HG03520 (cell line): ENCODE results near the gene WNT3.
"Not testable (repeated sequence)": the region's sequence is repeated elsewhere in the genome, so short reads cannot be mapped to it uniquely, and the experiment has no call there.

Experiments used
- ATAC-seq: cut with Tn5 transposase; IDR thresholded peaks from one replicate; pipeline ENCODE4 v1.9.1; 2021; ENCODE audit warnings: mild to moderate bottlenecking, moderate library complexity; ENCODE audit not compliant: unreplicated experiment

Gene WNT3

GRCh38 chr17:46788300-46788699 lies 30.2 kb downstream of the WNT3 start:
- no peak for ATAC-seq

- no peak for ATAC-seq
Measured at GRCh38 chr17:46787478-46787877, 31.0 kb downstream of the WNT3 start.

- no peak for ATAC-seq
Measured at GRCh38 chr17:46785696-46786095, 32.8 kb downstream of the WNT3 start.

- ATAC-seq: no peak
Measured at GRCh38 chr17:46783031-46783593, 35.4 kb downstream of the WNT3 start.

DNA sequence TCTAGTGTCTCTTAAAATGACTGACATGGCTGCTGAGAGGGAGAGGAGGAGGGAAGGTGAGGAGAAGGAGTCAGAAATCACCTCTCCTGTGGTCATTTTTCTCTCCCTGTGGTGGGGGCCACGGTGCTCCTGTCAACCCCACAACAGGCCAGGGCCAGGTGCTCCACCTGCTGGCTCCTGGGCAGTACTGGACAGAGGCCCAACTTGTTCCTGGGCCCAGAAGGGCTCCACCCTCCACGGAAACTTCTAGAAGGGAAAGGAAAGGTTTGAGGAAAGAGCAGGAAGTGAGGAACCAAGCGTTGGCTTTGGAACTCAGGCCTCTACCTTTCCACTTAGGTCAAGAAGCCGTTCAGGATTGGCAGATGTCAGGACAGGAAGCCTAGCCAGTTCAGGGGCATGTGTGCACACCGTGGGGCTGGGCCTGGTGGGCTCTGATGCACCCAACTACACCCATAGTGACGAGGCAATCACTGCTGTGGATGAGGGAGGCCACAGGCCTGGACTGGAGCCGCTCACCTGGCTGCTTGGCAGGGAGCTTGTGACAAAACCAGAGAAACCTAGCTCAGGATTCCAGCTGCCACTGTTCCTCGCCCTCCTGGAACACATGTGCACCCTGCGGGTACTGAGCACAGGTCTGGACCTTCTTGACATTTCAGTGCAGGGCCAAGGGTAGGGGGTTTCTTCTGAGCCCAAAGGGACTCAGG lies 36.1 kb downstream of the WNT3 start:
- no peak for ATAC-seq

DNA sequence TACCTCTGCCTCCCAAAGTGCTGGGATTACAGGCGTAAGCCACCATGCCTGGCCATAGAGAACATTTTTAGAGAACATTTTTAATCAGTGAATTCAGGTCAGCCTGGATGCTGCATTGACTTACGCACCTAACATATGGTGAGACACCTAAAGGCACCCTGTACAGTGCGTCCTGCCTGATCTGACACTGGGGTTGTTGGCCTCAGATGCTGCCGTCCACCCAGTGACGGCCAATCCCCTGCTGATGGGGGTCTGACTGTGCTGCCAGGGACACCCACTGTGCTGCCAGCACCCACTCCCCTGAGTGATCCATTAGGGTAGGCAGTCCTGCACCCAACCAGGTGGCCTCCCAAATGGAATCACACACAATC lies 38.5 kb downstream of the WNT3 start:
- ATAC-seq: no peak

DNA sequence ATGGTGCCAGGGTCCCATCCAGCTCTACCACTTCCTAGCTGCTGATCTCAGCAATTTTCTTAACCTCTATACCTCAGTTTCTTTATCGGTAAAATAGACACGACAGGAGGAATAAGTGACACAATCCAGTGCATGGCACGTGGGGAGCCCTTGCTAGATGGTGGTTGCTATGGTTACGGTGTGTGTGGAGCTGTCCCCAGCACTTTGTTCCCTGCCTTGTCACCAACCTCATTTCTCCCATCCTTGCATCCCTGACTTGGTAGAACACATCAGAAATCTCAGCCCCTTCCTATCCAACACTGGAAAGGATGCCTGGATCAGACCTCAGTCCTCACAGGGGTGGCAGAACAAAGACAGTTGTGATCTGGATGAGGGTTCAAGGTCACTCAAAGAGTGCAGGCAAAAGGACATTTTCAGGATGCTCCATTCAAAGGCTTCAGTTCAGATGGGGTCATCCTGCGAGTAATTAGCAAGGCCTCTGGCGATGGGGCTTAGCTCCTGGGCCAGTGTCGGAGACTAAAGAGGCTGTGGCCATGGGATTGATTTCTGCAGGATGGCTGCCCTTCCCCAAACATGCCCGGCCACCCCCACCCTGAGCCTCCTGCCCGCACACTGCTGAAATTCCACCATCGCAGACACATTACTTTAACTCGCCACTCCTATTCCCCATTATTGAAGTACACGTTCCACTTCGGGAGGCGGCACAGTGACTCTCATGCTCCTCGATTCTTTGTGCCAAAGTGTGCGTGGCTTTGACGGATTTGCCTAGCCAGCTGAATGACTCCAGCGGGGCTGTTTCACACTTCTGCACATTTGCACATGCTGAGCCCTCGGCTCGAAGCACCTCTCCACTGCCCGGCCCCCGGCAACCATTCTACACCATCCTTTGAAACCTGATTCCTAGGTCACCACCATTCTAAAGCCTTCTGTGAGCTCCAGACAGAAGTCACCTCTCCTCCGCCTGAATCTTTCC lies 40.3 kb downstream of the WNT3 start:
- ATAC-seq: no peak

GRCh38 chr17:46776298-46777005 lies 42.0 kb downstream of the WNT3 start:
- ATAC-seq: no peak

DNA sequence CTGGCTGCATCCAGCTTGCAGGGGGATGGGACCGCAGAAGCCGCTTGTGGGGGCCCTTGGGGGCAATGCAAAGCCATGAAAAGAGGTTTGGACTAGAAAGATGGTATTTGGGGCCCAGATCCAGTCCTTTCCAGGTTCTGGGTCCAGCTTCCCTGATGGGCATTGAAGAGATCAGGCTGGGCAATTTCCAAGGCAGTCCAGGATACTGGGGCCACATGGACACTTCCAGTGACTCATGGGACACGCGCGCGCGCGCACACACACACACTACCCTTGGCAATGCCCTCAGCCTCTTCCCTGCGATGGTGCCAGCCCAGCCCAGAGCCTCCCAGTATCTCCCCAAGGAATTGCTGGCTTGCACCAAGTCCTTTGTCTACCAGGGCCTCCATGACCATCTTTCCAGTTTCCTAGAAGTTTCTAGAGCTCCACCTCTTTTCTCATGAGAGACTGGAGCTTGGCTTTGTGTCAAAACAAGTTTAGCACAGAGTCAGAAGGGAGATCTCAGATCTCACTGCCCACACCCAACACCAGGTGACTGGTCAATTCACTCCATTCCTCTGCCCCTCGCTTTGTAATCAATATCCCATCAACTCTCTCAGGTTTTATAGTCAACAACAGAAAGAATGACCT lies 44.3 kb downstream of the WNT3 start:
- no peak for ATAC-seq

DNA sequence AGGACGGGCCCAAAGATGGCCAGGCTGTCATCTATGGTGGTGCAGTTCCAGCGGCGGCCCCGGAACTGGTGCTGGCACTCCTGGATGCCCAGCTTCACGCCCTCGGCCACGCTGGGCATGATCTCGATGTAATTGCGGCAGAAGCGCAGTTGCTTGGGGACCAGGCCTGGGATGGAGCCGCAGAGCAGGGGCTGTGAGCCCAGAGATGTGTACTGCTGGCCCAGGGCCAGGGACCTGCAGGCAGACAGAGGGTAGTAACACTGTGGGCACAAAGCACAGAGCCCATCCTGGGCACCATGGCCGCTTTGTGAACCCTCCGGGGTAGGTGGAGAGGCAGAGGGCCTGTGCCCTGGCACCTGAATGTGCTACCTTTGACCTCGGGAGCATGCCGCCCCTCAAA lies 44.8 kb downstream of the WNT3 start:
- ATAC-seq: no peak

DNA sequence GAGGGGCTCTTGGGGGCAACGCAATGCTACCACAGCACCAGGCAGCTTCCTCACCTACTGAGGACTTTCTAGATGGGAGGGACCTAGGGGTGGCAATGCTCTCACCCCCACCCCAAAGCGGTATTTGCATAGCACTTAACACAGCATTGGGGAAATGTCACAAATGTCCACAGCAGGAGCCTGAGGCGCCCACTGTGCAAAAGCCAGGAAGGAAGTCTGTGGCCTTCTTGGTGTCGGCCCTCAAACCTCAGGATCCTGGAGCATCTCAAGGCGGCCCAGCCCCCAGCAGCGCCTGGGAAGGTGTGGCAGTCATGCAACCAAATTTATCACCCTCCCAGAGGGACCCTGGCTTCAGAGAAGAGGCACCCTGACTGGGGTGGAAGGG lies 45.3 kb downstream of the WNT3 start:
- no peak for ATAC-seq

DNA sequence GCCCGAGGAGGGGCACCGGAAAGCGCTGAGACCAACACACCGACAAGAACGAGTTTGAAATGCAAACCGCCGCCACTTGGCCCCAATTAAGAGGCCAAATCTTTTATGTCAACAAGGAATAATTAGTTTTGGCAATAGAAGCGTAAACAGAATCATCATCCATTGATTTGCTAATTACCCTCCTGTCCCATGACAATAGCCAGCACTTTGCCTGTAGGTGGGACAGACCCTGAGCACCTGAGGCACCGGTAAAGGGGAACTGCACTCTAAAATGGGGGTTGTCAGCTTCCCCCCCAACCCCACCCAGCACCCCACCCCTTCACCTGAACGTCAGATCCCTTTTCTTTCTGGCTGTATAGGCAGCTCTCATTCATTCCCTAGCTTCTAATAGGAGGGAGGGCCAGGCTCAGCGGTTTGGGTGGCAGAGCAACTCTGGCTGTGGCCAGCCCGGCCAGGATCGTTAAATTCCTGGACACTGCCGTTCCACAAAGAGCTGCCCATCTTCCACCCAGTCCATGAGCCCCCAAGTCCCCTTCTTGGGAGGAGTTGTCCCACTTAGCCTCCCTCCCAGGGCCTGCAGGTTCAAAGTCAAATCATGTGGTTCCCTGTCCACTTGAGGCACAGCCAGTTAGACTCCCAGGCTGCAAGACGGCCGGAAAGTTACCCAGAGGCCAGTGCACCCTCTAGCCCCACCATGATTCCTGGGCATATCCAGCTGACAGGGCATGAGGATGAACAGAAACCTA lies 45.8 kb downstream of the WNT3 start:
- ATAC-seq: no peak

- ATAC-seq: no peak
Measured at GRCh38 chr17:46771561-46772474, 46.7 kb downstream of the WNT3 start.

DNA sequence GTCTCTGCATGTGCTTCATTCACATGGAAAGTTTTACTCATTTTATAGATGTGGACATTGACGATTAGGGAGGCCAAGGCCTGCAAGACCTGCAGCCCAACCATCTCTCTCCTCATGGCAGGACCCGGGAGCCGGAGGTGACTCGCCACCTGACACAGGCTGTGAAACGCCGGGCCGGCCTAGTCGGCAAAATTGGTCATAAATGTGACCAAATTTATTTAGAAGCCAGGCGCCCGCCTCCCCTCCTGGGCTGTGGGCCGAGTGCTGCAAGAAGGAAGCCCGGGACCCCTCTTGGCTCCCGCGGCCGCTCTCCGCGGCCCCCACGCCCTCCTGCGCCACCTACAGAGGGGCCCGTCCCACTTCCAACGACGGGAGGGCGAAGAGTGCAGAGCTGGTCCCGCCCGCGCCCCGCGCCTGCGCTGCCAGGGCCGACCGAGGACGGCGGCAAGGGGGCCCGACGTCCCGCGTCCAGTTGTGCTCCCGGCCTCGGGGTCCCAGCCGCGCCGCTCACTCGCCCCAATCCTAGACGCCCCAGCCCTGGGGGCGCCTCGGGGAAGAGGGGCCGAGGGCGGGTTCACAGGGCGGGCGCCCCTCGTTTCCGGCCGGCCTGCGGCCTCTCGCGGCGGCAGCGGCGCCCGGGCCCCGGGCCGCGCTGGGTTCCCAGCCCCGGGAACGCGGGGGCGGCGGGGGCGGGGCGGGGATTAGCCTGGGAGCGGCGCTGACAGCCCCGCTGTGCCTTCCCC lies 47.5 kb downstream of the WNT3 start:
- ATAC-seq: no peak

GRCh38 chr17:46770439-46770817 lies 48.1 kb downstream of the WNT3 start:
- no peak for ATAC-seq

GRCh38 chr17:46769531-46770438 lies 48.7 kb downstream of the WNT3 start:
- no peak for ATAC-seq

DNA sequence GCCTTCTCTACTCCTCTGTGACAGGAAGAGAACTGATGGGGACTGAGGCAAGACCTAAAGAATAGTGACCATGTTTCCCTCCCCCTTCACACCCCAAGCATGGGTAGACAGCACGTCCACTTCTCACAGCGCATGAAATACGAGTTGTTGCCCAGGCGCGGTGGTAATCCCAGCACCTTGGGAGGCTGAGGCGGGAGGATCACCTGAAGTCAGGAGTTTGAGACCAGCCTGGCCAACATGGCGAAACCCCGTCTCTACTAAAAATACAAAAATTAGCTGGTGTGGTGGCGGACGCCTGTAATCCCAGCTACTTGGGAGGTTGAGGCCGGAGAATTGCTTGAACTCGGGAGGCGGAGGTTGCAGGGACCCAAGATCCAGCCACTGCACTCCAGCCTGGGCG lies 49.6 kb downstream of the WNT3 start:
- not testable (repeated sequence) for ATAC-seq

DNA sequence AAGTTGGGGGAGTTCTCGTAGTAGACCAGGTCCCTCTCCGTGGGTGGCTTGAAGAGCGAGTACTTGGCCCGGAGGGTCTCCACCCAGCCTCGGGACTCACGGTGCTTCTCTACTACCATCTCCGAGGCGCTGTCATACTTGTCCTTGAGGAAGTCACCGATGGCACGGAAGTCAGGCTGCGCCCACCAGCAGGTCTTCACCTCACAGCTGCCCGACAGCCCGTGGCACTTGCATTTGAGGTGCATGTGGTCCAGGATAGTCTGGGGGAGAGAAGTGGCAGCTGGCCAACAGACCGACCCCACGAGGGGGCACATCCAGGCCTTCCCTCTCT lies 50.0 kb downstream of the WNT3 start:
- no peak for ATAC-seq
